ENCODE data around the gene ATP7B. TPM values are rescaled to one million over a fixed set of nuclear protein-coding genes. Genes with fewer than 3 reads are reported as not detected.

ATP7B gene
- total and polyA plus RNA-seq, 2 experiments from 2014 or later = 2.2 to 12.8 TPM

- no peak overlapping the region for H3K4me3 ChIP-seq
- Mint-ChIP-seq H3K9me3 (no peaks in the 10 kb centered on the region), H3K27me3 (ENCODE audit: insufficient read depth, low read depth, poor library complexity) (peaks cover 6% of the 10 kb centered on the region), H3K4me1 (no peaks in the 10 kb centered on the region; the same call in 2 of the 3 replicates), H3K27ac (no peak overlapping the region), H3K36me3 (ENCODE audit: low read depth) (no peaks in the 10 kb centered on the region), H3K4me3 (no peak overlapping the region)
- no peaks in the 10 kb centered on the region for H4K20me1 ChIP-seq (replicated peaks; ENCODE audit: insufficient read depth)
- no peak overlapping the region for H3K4me2 ChIP-seq
- no peaks in the 10 kb centered on the region for H3K27me3 ChIP-seq (ENCODE audit: insufficient read depth)
- no peak for TF ChIP-seq ZNF114 (CRISPR knock-in tag; IDR thresholded peaks at IDR 0.05)
- TF ChIP-seq, protein P1, sequence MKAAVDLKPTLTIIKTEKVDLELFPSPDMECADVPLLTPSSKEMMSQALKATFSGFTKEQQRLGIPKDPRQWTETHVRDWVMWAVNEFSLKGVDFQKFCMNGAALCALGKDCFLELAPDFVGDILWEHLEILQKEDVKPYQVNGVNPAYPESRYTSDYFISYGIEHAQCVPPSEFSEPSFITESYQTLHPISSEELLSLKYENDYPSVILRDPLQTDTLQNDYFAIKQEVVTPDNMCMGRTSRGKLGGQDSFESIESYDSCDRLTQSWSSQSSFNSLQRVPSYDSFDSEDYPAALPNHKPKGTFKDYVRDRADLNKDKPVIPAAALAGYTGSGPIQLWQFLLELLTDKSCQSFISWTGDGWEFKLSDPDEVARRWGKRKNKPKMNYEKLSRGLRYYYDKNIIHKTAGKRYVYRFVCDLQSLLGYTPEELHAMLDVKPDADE (IDR thresholded peaks at IDR 0.05) = no peak
- TF ChIP-seq ZNF462 (CRISPR knock-in tag; IDR thresholded peaks at IDR 0.05) = no peak
- TF ChIP-seq POLR2AphosphoS5 (IDR thresholded peaks at IDR 0.05; ENCODE audit: low read depth) = no peak
- no peak for TF ChIP-seq JUNB (IDR thresholded peaks at IDR 0.05; ENCODE audit: unreplicated experiment)
- TF ChIP-seq EZH2phosphoT487 (IDR thresholded peaks at IDR 0.05; ENCODE audit: unreplicated experiment) = no peak
- H3F3A ChIP-seq (replicated peaks; ENCODE audit: low read depth) = no peaks in the 10 kb centered on the region
- H2AFZ ChIP-seq = no peak overlapping the region
- no peaks in the 10 kb centered on the region for H3K4me1 ChIP-seq (ENCODE audit: insufficient read depth)
- H3K27ac ChIP-seq (ENCODE audit: low read depth) = no peak overlapping the region
- H3K79me2 ChIP-seq (replicated peaks; ENCODE audit: insufficient read depth) = no peaks in the 10 kb centered on the region
- DNase-seq (ENCODE audit: low spot score) (no peak), ATAC-seq (no peak)
- H3K36me3 ChIP-seq (ENCODE audit: insufficient read depth) = no peaks in the 10 kb centered on the region
- H3K9me2 ChIP-seq (ENCODE audit: insufficient read depth) = no peaks in the 10 kb centered on the region
Observed at GRCh38 chr13:51927129-51927528, 84.1 kb downstream of the ATP7B start.

DNA sequence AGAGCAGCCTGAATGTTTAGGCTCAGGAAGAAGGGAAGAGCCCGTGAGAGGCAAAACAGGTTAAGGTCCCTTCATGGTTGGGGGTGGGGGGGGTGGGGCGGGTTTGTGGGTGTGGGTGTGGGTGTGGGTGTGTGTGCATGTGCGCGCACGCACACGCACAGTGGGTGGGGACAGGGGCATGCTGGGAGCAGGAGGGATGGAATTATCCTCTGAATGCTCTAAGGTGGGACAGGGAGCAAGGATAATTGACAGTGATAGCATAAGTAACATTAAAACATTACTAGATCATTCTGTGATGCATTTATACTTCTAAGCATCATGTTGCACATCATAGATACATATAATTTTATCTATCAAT, 84.7 kb downstream of the ATP7B start:
- Histone ChIP-seq H3K9me2 (ENCODE audit: insufficient read depth) (no peaks in the 10 kb centered on the region), H3K4me2 (no peak overlapping the region), H3K4me1 (ENCODE audit: insufficient read depth) (no peaks in the 10 kb centered on the region), H3F3A (replicated peaks; ENCODE audit: low read depth) (no peaks in the 10 kb centered on the region), H2AFZ (no peak overlapping the region), H3K79me2 (replicated peaks; ENCODE audit: insufficient read depth) (no peaks in the 10 kb centered on the region), H3K27me3 (ENCODE audit: insufficient read depth) (no peaks in the 10 kb centered on the region), H3K27ac (ENCODE audit: low read depth) (no peak overlapping the region), H3K36me3 (ENCODE audit: insufficient read depth) (no peaks in the 10 kb centered on the region), H3K4me3 (no peak overlapping the region), H4K20me1 (replicated peaks; ENCODE audit: insufficient read depth) (no peaks in the 10 kb centered on the region)
- no peak for TF ChIP-seq ZNF462 (CRISPR knock-in tag; IDR thresholded peaks at IDR 0.05)
- Mint-ChIP-seq H3K4me3 (no peak overlapping the region), H3K27ac (no peak overlapping the region), H3K36me3 (ENCODE audit: low read depth) (no peaks in the 10 kb centered on the region), H3K27me3 (ENCODE audit: insufficient read depth, low read depth, poor library complexity) (peaks cover 7% of the 10 kb centered on the region), H3K4me1 (peaks cover 4% of the 10 kb centered on the region; the same call in 1 of the 3 replicates), H3K9me3 (no peaks in the 10 kb centered on the region)
- no peak for DNase-seq (ENCODE audit: low spot score)
- ATAC-seq = no peak
